HL-60 (cell line): ENCODE measurements around the gene BCL10.

Experiments
- DNase-seq, 2 experiments: peaks; one replicate each; pipeline ENCODE4 v3.0.0-alpha.2; 2010 to 2020; ENCODE audit warnings: low read depth in 1 of 2, low spot score in 1 of 2
- H3K27ac ChIP-seq: fragments of 250-450 bp; sonication (Bioruptor Pico); replicated peaks from 2 replicates; pipeline ENCODE4 v1.5.1; 2020; ENCODE audit warnings: mild to moderate bottlenecking, moderate library complexity
- H3K27me3 ChIP-seq: fragments of 250-450 bp; sonication (Bioruptor Pico); 2 replicates; pipeline ENCODE4 v1.5.1; 2021; ENCODE audit warnings: mild to moderate bottlenecking, moderate library complexity; ENCODE audit not compliant: insufficient read depth, poor library complexity, severe bottlenecking
- H3K4me3 ChIP-seq: replicated peaks from 2 replicates; pipeline ENCODE4 v1.5.1; 2011; ENCODE audit warnings: mild to moderate bottlenecking, control low read depth, low read length; ENCODE audit not compliant: insufficient read depth
- GABPA ChIP-seq: IDR thresholded peaks from 2 replicates; pipeline ENCODE4 v1.6.1; 2012; ENCODE audit warnings: low read depth
- POLR2AphosphoS5 ChIP-seq: IDR thresholded peaks from 2 replicates; pipeline ENCODE4 v1.6.1; 2012; ENCODE audit warnings: low read depth
- SPI1 ChIP-seq: IDR thresholded peaks from 2 replicates; pipeline ENCODE4 v1.6.1; 2012; ENCODE audit warnings: low read depth, mild to moderate bottlenecking, borderline replicate concordance
- long read RNA-seq: library from polyadenylated mRNA; unstranded; transcript quantifications from one replicate; pipeline ENCODE4 v2.0.0, GENCODE V29; 2020
- TF ChIP-seq, protein P1 (sequence below): IDR thresholded peaks from 2 replicates; pipeline ENCODE4 v1.6.1; 2012; ENCODE audit warnings: low read depth; ENCODE audit not compliant: insufficient replicate concordance
- TF ChIP-seq, protein P2 (sequence below): IDR thresholded peaks from one replicate; pipeline ENCODE4 v1.5.1; 2011; ENCODE audit warnings: low read length, control low read depth, inconsistent platforms; ENCODE audit not compliant: insufficient read depth

The BCL10 gene
- long read RNA-seq, transcript BCL10-203 (3 exons, 2,833 nt): major isoform, 109 of 123 reads
- long read RNA-seq, partial matches to known transcripts: 0 of 123 reads
- long read RNA-seq, other reads (novel, unspliced or antisense): 11 of 123 reads

DNA sequence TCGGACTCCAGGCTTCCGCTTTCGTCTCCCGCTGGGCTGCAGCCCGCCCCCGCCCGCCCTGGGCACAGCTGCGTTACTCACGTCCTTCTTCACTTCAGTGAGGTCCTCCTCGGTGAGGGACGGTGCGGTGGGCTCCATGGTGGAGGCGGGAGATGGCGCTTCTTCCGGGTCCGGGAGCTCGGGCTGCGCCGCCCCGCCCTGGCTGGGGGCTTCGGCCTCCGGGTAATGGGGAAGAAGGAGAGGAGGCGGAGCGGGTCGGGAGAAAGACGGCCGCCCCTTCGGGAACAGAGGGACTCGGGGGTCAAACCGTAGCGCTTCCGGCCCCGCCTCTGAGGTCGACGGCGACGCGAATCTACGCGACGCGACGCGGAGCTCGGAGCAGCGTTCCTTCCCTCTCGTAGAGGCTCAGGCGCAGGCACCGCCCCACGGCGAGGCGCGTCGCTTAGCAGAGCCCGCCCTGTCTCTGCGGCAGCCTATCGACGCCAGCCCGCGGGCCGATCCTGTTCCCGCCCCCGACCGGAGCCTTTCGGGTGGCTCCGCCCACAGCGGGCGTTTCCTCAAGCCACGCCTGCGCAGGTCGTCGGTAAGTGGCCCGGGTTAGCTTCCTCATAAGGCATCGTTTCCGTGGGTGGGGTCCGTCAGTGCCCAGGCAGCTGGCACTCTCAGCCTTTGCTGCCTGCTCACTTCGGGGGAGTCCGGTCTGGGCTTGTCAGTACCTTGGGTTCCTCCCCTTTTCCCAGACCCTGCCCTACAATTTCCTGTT is at the start of gene BCL10:
BCL10 (minus strand) TSS at position 418 of the 763 bp plus-strand sequence; CDS start at position 138, 280 bp downstream.
- Histone ChIP-seq H3K27ac (peak within 1 kb of the TSS; percentile 95), H3K4me3 (peak within 1 kb of the TSS; percentile 94), H3K27me3 (no peaks in the 10 kb centered on the region)
- TF ChIP-seq GABPA (0 out of 2 replicates have a peak, but pooled peaks have one; percentile 9), POLR2AphosphoS5 (peak; percentile 80), SPI1 (peak; percentile 61; the same call in 1 of the 2 replicates)
- TF ChIP-seq, protein P1, sequence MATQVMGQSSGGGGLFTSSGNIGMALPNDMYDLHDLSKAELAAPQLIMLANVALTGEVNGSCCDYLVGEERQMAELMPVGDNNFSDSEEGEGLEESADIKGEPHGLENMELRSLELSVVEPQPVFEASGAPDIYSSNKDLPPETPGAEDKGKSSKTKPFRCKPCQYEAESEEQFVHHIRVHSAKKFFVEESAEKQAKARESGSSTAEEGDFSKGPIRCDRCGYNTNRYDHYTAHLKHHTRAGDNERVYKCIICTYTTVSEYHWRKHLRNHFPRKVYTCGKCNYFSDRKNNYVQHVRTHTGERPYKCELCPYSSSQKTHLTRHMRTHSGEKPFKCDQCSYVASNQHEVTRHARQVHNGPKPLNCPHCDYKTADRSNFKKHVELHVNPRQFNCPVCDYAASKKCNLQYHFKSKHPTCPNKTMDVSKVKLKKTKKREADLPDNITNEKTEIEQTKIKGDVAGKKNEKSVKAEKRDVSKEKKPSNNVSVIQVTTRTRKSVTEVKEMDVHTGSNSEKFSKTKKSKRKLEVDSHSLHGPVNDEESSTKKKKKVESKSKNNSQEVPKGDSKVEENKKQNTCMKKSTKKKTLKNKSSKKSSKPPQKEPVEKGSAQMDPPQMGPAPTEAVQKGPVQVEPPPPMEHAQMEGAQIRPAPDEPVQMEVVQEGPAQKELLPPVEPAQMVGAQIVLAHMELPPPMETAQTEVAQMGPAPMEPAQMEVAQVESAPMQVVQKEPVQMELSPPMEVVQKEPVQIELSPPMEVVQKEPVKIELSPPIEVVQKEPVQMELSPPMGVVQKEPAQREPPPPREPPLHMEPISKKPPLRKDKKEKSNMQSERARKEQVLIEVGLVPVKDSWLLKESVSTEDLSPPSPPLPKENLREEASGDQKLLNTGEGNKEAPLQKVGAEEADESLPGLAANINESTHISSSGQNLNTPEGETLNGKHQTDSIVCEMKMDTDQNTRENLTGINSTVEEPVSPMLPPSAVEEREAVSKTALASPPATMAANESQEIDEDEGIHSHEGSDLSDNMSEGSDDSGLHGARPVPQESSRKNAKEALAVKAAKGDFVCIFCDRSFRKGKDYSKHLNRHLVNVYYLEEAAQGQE: peak; percentile 61
- TF ChIP-seq, protein P2, sequence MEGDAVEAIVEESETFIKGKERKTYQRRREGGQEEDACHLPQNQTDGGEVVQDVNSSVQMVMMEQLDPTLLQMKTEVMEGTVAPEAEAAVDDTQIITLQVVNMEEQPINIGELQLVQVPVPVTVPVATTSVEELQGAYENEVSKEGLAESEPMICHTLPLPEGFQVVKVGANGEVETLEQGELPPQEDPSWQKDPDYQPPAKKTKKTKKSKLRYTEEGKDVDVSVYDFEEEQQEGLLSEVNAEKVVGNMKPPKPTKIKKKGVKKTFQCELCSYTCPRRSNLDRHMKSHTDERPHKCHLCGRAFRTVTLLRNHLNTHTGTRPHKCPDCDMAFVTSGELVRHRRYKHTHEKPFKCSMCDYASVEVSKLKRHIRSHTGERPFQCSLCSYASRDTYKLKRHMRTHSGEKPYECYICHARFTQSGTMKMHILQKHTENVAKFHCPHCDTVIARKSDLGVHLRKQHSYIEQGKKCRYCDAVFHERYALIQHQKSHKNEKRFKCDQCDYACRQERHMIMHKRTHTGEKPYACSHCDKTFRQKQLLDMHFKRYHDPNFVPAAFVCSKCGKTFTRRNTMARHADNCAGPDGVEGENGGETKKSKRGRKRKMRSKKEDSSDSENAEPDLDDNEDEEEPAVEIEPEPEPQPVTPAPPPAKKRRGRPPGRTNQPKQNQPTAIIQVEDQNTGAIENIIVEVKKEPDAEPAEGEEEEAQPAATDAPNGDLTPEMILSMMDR: no peak
- peak; percentile 86 to 97 for DNase-seq

DNA sequence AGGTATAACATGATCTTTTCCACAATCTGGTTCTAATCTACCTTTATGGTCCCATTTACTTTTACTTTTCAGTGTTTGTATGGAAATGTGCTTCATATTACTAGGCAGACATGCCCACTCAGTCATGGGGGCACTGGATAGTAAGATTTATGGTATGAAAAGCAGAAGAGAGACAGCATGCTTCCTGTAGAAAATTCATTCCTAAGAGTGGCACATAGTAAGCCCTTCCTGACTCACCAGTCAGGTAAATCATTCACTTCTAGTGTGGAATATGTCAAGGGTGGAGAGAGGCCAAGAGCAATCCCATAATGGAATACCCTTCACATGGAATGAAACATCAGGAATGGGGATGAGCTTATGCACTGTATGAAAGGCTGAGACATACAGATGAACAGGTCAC is 49.5 kb upstream of the BCL10 start:
- DNase-seq: no peak
- Histone ChIP-seq H3K27me3 (no peaks in the 10 kb centered on the region), H3K4me3 (no peak overlapping the region), H3K27ac (no peak overlapping the region)
- TF ChIP-seq, protein P1: no peak
- TF ChIP-seq, protein P2: no peak
- no peak for TF ChIP-seq POLR2AphosphoS5
- TF ChIP-seq SPI1: no peak
- TF ChIP-seq GABPA: no peak

DNA sequence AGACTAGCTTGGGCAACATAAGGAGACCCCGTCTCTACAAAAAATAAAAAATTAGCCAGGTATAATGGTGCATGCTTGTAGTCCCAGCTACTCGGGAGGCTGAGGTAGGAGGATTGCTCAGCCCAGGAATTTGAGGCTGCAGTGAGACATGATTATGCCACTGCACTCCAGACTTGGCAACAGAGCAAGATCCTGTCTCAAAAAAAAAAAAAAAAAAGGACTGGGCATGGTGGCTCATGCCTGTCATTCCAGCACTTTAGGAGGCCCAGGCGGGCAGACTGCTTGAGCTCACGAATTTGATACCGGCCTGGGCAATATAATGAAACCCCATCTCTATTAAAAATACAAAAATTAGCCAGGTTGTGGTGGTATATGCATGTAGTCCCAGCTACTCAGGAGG is 47.3 kb upstream of the BCL10 start:
- Histone ChIP-seq H3K4me3 (no peak overlapping the region), H3K27me3 (no peaks in the 10 kb centered on the region), H3K27ac (no peak overlapping the region)
- TF ChIP-seq, protein P2: no peak
- TF ChIP-seq, protein P1: no peak
- no peak for TF ChIP-seq POLR2AphosphoS5
- TF ChIP-seq GABPA: no peak
- TF ChIP-seq SPI1: no peak
- no peak for DNase-seq
